ENCODE results near the gene SAA4. TPM values are rescaled to one million over a fixed set of nuclear protein-coding genes. Genes with fewer than 3 reads are reported as not detected.
"Not testable (repeated sequence)": the region's sequence is repeated elsewhere in the genome, so short reads cannot be mapped to it uniquely, and the experiment has no call there.

SAA4 gene
- polyA plus RNA-seq, 12 donors = not detected

DNA sequence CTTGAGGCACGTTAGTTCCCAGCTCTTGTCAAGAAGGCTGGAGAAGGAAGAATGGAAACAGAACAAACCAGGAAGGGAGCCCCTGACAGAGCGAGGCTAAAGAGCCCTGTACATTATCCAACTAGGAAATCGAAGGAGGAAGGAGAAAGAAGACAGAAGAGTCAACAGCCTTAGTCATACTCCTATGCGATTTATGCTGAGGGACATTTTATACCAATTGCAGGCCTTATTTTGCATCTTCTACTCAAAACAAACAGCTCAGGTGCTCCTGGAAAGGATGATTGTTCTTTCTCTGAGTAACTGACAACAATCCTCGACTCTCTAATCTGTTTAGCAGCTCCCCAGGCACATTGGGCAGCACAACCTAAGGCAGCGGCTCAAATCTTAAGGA is 10.6 kb upstream of the SAA4 start:
- DNase-seq = not testable (repeated sequence)

- not testable (repeated sequence) for DNase-seq
These were observed 10.0 kb upstream of the SAA4 start for GRCh38 chr11:18246379-18247190.

- no peak for DNase-seq
These were observed 8.8 kb upstream of the SAA4 start for GRCh38 chr11:18245396-18245795.

DNA sequence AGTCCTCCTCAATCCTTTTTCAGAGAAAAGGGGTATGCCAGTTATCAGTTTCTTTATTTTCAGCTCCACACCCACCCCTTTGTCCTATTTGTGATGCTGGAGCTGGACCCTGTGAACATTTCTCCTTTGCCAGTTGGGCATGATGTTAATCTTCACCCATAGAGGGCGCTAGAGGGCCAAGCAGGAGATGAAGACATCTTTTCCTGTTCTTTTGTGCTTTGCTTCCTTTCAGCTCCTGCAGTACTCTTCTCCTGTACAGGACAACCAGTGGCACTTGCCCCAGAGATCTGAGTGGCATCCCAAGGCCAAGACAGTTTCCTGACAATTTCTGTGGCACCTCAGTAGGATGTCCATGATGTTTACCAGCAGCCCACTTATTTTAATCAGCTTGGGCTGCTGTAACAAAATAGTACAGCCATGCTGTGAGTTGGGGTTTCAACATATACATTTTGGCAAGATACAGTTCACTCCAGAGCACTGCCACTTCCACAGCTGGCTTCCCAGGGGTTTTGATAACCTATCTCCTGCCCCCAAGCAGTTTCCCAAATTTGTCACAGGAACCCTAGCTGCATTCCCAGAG is 7.3 kb upstream of the SAA4 start:
- DNase-seq = peak; percentile 28

GRCh38 chr11:18239655-18240054 is 3.1 kb upstream of the SAA4 start:
- DNase-seq = no peak

GRCh38 chr11:18235394-18236334 is 938 bp downstream of the SAA4 start:
- DNase-seq = no peak

- DNase-seq = no peak
These were observed 2.7 kb downstream of the SAA4 start for GRCh38 chr11:18233912-18234311.

- no peak for DNase-seq
These were observed 5.7 kb downstream of the SAA4 start for GRCh38 chr11:18230859-18231258.

DNA sequence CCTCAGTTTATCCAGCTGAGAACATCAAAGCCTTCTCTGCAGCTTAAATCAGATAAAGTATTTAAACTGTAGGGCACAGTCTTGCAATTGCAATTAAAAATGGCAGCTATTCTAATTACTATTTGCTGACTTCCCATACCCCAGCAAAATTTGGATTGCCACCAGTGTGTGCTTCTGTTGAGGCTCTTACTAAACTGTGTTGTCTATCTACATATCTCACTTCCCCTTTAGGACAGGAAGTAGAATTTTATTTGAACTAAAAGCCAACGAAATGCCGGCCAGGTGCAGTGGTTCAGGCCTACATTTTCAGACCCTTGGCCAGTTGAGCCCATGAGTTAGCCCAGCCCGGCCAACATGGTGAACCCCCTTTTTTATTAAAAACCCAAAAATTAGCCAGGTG is 7.1 kb downstream of the SAA4 start:
- DNase-seq = no peak

DNA sequence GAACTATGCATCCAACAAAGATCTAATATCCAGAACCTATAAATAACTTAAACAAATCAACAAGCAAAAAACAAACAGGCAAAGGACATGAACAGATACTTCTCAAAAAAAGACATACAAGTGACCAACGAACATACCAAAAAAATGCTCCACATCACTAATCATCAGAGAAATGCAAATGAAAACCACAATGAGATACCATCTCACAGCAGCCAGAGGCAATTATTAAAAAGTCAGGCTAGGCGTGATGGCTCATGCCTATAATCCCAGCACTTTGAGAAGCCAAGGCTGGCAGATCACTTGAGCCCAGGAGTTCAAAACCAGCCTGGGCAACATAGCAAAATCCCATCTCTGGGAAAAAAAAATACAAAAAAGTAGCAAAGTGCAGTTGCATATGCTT is 10.7 kb downstream of the SAA4 start:
- DNase-seq = no peak

- no peak for DNase-seq
These were observed 12.8 kb downstream of the SAA4 start for GRCh38 chr11:18223591-18224387.

GRCh38 chr11:18222814-18223421 is 13.7 kb downstream of the SAA4 start:
- DNase-seq = no peak

DNA sequence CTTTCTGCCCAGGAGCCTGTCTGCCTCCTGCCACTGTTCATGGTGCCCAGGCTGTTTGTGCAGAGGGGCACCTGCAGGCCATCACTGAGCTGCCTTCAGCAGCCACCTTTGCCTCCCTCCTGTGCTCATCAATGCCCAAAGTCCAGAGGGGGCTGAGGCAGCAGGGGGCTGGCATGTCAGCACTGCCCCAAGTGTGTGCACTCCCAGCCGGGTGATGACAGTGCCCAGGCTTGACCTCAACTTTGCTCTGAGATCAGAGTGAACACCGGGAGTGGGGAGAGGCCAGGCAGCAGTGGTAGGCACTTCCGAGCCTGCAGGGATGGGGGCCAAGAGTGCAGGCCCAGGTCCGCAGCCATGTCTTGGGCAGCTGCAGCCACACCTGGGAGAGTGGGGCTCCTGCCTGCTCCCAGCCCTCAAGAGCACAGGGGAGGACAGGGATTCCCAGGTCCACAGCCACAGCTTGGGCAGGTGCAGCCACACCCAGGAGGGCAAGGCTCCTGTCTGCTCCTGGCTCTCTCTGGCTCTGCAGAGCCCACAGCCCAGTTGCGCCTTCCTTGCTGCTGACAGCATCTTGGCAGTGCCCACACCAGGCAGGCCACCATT is 15.2 kb downstream of the SAA4 start:
- DNase-seq = no peak

GRCh38 chr11:18209058-18209457 is 27.5 kb downstream of the SAA4 start:
- no peak for DNase-seq

GRCh38 chr11:18204771-18205170 is 31.8 kb downstream of the SAA4 start:
- no peak for DNase-seq

DNA sequence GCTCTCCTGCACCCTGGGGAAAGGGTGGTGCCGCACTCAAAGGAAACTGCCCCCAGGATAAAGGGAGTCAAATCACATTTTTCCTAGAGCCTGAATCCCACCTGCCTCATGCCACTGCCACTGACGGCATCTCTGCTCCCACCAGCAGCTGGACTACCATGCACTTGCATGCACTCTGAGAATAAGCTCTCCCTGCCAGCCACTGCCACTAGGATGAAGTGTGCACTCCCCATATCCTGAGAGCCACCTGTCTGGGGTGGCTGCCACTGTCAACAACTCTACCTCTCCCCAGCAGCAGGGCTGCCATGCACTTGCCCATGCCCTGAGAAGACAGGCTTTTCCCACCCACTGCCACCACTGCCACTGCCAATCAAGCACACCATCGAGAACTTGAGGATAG is 32.4 kb downstream of the SAA4 start:
- DNase-seq = no peak

GRCh38 chr11:18203723-18204122 is 32.9 kb downstream of the SAA4 start:
- no peak for DNase-seq

GRCh38 chr11:18197738-18198137 is 38.9 kb downstream of the SAA4 start:
- DNase-seq = not testable (repeated sequence)

- no peak for DNase-seq
These were observed 40.1 kb downstream of the SAA4 start for GRCh38 chr11:18196532-18196931.

DNA sequence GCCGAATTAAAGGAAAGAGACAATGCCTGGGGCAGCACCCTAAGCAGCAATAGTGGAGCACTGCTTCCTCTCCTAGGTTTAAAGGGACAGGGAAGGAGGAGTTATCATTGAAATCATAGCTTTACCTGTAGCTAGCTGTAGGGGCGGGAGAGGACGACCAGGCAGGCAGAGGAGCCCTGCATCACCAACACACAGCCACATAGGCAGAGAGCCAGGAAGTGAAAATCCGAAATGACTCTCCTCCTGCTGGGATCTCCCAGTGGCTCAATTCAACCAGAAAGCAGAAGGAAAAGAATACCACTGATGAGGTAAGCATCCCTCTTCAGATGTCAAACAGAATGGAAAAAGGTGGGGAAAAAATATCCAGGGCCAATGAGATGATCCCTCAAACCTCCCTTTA is 43.6 kb downstream of the SAA4 start:
- no peak for DNase-seq

DNA sequence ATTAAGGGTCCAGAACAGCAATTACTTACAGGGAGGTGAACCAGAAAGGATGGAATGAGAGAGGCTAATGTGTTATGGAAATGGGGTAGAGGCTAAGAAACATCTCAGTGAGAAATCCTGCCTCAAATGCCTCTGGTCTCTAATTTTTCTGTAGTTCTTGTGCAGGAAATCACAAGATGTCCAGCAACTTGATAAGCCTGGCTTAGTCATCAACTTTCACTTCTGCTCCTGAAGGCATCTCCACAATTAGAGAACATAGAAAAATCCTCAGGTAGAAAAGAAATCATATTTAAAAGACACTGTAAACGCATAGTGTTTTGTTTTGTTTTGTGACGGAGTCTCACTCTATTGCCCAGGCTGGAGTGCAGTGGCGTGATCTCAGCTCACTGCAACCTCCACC is 45.2 kb downstream of the SAA4 start:
- no peak for DNase-seq

All from muscle of arm (tissue), 12 donors.